Activated CD8-positive, alpha-beta memory T cell treated with anti-CD3 and anti-CD28 coated beads for 36 hours (primary cell): Measurements from ENCODE around the gene CD300LF. TPM values are rescaled to one million over a fixed set of nuclear protein-coding genes. Genes with fewer than 3 reads are reported as not detected.

Experiments used
- CTCF ChIA-PET: fragments of 350-600 bp; sonication (Branson Sonifier 250); formaldehyde crosslinking; loops from one replicate; lab custom pipeline; 2021; ENCODE audit warnings: antibody characterized with exemption; lab: Charles Lee
- POLR2A ChIA-PET: fragments of 350-600 bp; sonication (Branson Sonifier 250); formaldehyde crosslinking; loops from one replicate; lab custom pipeline; 2021; ENCODE audit warnings: antibody characterized with exemption; lab: Charles Lee
- total RNA-seq, 2 experiments: library from RNA; stranded (reverse); gene quantifications; one replicate each; pipeline ENCODE4 v1.2.3, GENCODE V29; 2021

CD300LF gene
- total RNA-seq, 2 experiments from 2014 or later: not detected

GRCh38 chr17:74680941-74681340 is 31.8 kb downstream of the CD300LF start:
- POLR2A ChIA-PET: interaction anchor here (0.5 kb wide), 1 partner anchor 27 kb away, joined by 4 read pairs; no protein-coding TSS in a partner anchor
- CTCF ChIA-PET: interaction anchor here (1.2 kb wide), 1 partner anchor 57 kb away, joined by 3 read pairs; the partner anchor contains the start of gene RAB37

- ChIA-PET POLR2A (no interaction called here), CTCF (interaction anchor here (1.2 kb wide), 1 partner anchor 57 kb away, joined by 3 read pairs; the partner anchor contains the start of gene RAB37)
Observed at GRCh38 chr17:74680213-74680612, 32.5 kb downstream of the CD300LF start.

DNA sequence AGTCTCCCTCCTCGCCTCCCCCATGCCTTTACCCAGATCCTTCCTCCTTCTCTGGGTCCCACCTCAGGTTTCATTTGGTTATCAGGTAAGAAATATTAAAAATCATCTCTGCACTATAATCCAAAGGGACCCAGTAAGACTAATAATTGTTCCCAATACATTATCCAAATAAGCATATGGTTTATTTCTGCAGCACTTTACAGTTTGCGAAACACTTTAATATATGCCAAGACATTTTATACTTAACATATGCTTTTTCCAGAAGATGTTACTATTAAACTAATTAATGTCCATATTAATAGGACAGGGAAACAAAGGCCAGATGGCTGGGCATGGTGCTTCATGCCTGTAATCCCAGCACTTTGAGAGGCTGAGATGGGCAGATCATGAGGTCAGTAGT is 33.3 kb downstream of the CD300LF start:
- ChIA-PET POLR2A (no interaction called here), CTCF (no interaction called here)

GRCh38 chr17:74678541-74678940 is 34.2 kb downstream of the CD300LF start:
- ChIA-PET CTCF (interaction anchor here (1.1 kb wide), 1 partner anchor 113 kb away, joined by 3 read pairs; no protein-coding TSS in a partner anchor), POLR2A (no interaction called here)

DNA sequence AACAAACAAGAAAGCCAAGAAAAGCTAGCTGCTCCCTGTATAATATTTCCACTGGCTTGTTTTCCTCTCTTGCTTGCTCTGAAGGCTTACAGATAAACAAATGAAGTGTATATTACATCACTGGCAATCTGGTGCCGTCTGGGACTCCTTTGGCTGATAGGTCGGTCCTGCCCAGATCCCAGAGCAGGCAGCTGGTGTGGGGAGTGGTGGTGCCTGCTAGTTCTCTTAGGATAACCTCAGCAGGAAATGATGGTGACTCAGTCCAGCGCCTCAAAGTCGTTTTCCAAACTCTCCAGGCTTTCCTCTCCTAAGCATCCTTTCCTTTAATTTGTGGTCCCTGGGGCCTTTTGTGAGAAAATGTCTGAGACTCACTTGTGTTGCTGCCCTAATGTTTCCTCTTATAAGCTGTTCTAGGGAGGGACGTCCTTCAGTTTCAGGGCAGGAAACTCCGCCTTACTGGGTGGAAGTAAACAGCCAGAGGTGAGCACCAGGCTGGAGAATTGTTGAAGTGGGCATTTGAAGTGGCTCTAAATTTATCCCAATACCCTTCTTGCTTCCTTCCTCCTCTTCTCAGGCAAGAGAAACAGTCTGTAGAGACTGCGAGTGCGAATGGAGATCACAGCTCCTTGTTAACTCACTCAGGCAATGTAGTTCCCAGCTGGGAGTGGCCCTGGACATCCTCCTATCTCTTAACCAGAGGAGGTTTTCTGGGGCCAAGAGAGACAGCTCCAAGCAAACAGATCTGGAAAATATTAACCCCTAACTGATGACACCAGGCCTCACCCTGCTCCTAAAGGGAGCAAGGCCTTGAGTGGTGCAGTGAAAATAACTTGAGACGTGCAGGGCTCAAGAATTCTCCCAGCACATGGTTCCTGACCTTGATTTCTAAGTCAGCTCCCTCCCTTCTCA is 34.9 kb downstream of the CD300LF start:
- ChIA-PET CTCF (interaction anchor here (0.7 to 1.1 kb wide), 3 partner anchors 20 to 309 kb away, joined by 3 read pairs; no protein-coding TSS in a partner anchor), POLR2A (interaction anchor here (0.6 kb wide), 1 partner anchor 987 kb away, joined by 3 read pairs; no protein-coding TSS in a partner anchor)

- CTCF ChIA-PET: interaction anchor here (1.1 to 1.4 kb wide), 2 partner anchors 14 to 65 kb away, joined by 4 to 7 read pairs; no protein-coding TSS in a partner anchor
- POLR2A ChIA-PET: interaction anchor here (0.6 kb wide), 1 partner anchor 77 kb away, joined by 4 read pairs; no protein-coding TSS in a partner anchor
Observed at GRCh38 chr17:74671031-74671771, 41.5 kb downstream of the CD300LF start.

GRCh38 chr17:74670329-74670728 is 42.4 kb downstream of the CD300LF start:
- ChIA-PET CTCF (interaction anchor here (0.5 to 2.1 kb wide), 3 partner anchors 12 to 66 kb away, joined by 3 to 7 read pairs (median 7); no protein-coding TSS in a partner anchor), POLR2A (no interaction called here)

DNA sequence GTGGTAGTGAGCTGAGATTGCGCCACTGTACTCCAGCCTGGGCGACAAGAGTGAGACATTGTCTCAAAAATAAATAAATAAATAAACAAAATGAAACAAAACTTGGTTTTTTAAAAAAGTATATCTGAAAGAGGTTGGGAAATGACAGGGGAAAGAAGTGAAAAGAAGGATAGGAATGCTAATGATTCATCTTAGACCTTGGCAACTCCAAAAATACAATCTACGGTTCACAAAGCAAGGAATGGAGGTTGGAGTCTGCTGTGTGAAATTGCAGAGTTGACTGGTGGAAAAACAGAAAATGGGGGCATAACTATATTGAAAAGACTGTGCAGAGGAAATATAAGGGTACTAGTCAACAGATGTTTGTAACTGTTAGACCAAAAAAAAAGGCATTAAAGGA is 49.2 kb downstream of the CD300LF start:
- CTCF ChIA-PET: no interaction called here

DNA sequence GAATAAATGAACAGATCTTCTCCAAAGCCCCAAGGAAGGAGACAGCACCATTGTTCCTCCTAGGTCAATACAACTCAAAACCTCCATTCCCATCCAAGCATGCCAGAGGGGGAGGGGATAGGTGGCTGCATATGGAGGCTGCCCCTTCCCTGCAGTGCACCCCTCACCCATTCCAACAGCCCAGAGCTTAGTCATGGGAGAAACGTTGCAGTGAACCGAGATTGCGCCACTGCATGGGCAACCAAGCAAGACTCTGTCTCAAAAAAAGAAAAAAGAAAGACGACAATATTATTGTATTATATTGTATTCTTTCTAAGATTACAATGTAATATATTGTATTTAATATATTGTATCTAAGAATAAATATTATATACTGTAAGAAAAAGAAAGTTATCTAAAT is 52.8 kb downstream of the CD300LF start:
- CTCF ChIA-PET: interaction anchor here (4.8 kb wide), 1 partner anchor 77 kb away, joined by 78 read pairs; the partner anchor contains the start of gene RAB37
- POLR2A ChIA-PET: no interaction called here

More for the DNA sequence above, 49.2 kb downstream of the CD300LF start:
- POLR2A ChIA-PET: no interaction called here

DNA sequence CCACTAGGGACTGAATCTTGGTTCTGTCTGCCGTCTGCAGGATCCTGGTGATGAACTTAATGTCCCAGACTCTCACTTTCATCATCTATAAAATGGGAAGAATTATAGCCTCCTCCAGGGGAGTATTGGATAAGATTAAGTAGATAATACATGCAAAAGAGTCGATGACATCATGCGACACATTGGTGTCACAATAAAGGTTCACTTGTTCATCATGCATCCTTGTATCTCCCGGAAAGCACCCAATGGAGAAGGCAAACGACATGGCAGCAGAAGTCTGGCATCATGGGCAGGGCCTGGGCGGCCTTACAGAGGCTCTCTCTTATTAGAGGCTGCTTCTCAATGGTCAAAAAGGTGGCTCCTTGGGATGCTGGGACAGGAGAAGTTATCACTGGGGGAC is 54.1 kb downstream of the CD300LF start:
- POLR2A ChIA-PET: no interaction called here
- CTCF ChIA-PET: interaction anchor here (1.6 to 4.8 kb wide), 5 partner anchors 11 to 95 kb away, joined by 4 to 78 read pairs (median 7); partner anchors contain the start of gene RAB37

DNA sequence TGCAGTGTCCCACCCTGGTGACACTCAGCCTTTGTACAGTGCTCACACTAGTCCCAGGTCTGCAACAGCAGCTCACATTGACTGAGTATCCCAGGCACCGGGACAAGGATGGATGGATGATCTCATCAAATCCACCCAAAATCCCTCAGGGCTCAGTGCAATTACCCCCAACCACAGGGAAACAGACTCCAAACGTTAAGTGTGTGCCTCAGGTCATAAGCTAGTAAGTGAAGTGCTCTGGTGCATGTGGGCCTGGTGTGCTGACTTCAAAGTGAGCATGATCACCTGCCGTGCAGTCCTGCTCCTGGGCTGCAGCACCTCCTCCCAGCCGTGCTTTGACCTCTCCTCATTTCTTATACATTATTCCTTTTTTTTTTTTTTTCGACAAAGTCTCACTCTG is 58.0 kb downstream of the CD300LF start:
- ChIA-PET CTCF (interaction anchor here (1.3 kb wide), 1 partner anchor 83 kb away, joined by 3 read pairs; no protein-coding TSS in a partner anchor), POLR2A (no interaction called here)

DNA sequence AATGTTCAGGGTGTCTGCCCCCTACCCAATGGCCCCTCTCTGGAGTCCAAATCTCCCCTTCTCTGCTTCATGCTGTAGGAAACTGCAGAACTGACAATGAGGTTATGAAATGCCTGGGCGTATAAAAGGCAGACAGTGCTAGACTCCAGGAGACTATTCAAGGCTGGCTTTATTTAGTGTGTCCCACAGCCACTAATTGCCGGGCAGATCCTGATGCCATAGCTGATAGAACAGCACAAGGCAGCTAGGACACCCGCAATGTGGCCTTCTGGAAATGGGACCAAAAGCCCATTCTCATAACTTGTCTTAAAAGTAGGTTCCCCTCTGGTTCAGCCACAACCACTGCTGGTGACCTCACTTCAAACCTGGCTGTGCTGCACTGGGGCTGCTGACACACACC is 60.7 kb downstream of the CD300LF start:
- CTCF ChIA-PET: no interaction called here
- POLR2A ChIA-PET: no interaction called here

GRCh38 chr17:74649909-74650308 is 62.8 kb downstream of the CD300LF start:
- ChIA-PET POLR2A (no interaction called here), CTCF (no interaction called here)

DNA sequence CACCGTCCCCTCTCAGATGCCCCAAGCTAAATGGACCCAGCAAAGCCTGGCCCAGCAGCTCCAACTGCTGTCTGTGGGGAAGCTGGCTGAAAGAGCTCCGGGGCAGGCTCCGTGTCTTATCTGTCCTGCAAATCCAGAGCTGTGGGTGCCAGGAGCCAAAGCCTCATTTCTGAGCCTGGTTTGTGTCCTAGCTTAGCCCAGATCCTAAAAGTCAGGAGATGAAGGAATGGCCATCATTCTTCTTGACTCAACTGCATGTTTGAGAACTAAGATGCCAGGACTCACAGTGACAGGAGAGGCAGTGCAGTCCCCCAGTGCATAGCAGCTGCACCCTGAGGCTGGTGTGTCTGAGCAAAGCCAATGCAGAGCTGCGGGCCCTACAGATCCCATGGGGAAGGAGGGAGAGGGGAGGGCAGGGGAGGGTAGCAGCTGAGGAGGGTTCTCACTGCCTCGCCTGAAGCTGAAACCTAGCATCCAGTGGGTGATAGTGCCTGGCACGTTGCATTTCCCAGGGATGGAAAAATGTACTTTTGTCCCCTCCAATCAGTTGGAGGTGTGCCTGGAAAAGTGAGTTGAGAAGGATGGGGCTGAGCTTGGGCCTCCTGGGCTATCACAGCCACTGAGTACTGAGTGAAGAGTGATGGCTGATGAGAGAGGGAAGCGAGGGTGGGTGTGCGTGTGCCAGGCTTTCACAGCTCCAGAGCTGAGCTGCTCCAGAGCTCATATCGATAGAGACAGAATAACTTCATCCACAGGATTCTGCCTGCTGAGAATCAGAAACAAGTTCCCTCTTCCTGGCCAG is 64.7 kb downstream of the CD300LF start:
- POLR2A ChIA-PET: no interaction called here
- CTCF ChIA-PET: interaction anchor here (1.2 kb wide), 1 partner anchor 10 kb away, joined by 4 read pairs; no protein-coding TSS in a partner anchor

DNA sequence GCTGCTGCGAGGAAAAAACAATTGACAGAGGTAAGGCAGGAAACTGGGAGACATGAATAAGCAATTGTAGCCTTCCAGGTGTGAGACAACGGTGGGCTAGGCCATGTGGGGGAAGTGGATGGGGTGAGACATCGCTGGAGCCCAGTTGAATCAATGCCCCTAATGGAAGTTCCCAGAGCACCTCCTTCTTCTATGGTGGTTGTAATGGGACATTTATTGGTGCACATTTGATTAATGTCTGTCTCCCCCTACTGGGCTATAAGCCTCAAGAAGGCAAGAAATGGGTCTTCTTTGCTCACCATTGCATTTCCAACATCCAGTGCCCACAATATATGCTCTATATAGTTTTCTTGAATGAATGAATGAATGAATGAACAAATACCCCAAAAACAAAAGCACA is 66.5 kb downstream of the CD300LF start:
- POLR2A ChIA-PET: no interaction called here
- CTCF ChIA-PET: no interaction called here

GRCh38 chr17:74645010-74645409 is 67.7 kb downstream of the CD300LF start:
- ChIA-PET CTCF (no interaction called here), POLR2A (no interaction called here)

- POLR2A ChIA-PET: no interaction called here
- CTCF ChIA-PET: no interaction called here
Observed at GRCh38 chr17:74644419-74644818, 68.3 kb downstream of the CD300LF start.
